PC-9 (cell line): ENCODE data around the gene ZNRF3. TPM values are rescaled to one million over a fixed set of nuclear protein-coding genes. Genes with fewer than 3 reads are reported as not detected.

Experiments used
- BruUV-seq: library from RNA; stranded (reverse); fragments of 400-500 nt; replicated peaks from 2 replicates; lab custom pipeline; 2021; lab: Mats Ljungman, UMichigan
- CTCF ChIA-PET: fragments of 300-600 bp; sonication (Branson Sonifier 250); formaldehyde crosslinking; loops from one replicate; lab custom pipeline; 2022; ENCODE audit warnings: antibody characterized with exemption; lab: Charles Lee
- POLR2A ChIA-PET: fragments of 300-600 bp; sonication (Branson Sonifier 250); formaldehyde crosslinking; loops from one replicate; lab custom pipeline; 2022; ENCODE audit warnings: antibody characterized with exemption; ENCODE audit not compliant: unreplicated experiment; lab: Charles Lee
- DNase-seq, 2 experiments: peaks; one replicate each; pipeline versions ENCODE4 v3.0.0 to v3.0.0-alpha.2; 2015 to 2022; ENCODE audit warnings: mixed read lengths in 1 of 2
- H2AFZ ChIP-seq: fragments of 200-600 bp; sonication (generic); 2 replicates; pipeline ENCODE4 v1.8.1; 2017; ENCODE audit warnings: antibody characterized with exemption
- H3F3A ChIP-seq: fragments of 200-600 bp; sonication (generic); 2 replicates; pipeline ENCODE4 v1.8.1; 2017; ENCODE audit warnings: antibody characterized with exemption, mild to moderate bottlenecking, low read depth; ENCODE audit not compliant: insufficient read depth
- H3K27ac ChIP-seq: fragments of 200-600 bp; sonication (generic); 2 replicates; pipeline ENCODE4 v1.6.1; 2016; ENCODE audit warnings: mixed run types
- H3K27me3 ChIP-seq: fragments of 200-600 bp; sonication (generic); 2 replicates; pipeline ENCODE4 v1.6.1; 2016; ENCODE audit warnings: low read depth, mixed run types; ENCODE audit not compliant: insufficient read depth
- H3K36me3 ChIP-seq: fragments of 200-600 bp; sonication (generic); 2 replicates; pipeline ENCODE4 v1.6.1; 2016; ENCODE audit warnings: low read depth, mixed run types
- H3K4me1 ChIP-seq: fragments of 200-600 bp; sonication (generic); replicated peaks from 2 replicates; pipeline ENCODE4 v1.6.1; 2016; ENCODE audit warnings: mixed run types; ENCODE audit not compliant: insufficient read depth
- H3K4me2 ChIP-seq: fragments of 200-600 bp; sonication (generic); 2 replicates; pipeline ENCODE4 v1.6.1; 2017; ENCODE audit warnings: mixed run types
- H3K4me3 ChIP-seq: fragments of 200-600 bp; sonication (generic); 2 replicates; pipeline ENCODE4 v1.6.1; 2016; ENCODE audit warnings: mixed run types
- H3K79me2 ChIP-seq: fragments of 200-600 bp; sonication (generic); 2 replicates; pipeline ENCODE4 v1.6.1; 2017; ENCODE audit warnings: low read depth, mixed run types
- H3K9me2 ChIP-seq: fragments of 200-600 bp; sonication (generic); 2 replicates; pipeline ENCODE4 v1.8.1; 2017; ENCODE audit warnings: mild to moderate bottlenecking; ENCODE audit not compliant: insufficient read depth
- H3K9me3 ChIP-seq: fragments of 200-600 bp; sonication (generic); 2 replicates; pipeline ENCODE4 v1.8.1; 2016; ENCODE audit warnings: low read depth; ENCODE audit not compliant: insufficient read depth
- H4K20me1 ChIP-seq: fragments of 200-600 bp; sonication (generic); 2 replicates; pipeline ENCODE4 v1.8.1; 2017; ENCODE audit not compliant: insufficient read depth
- EZH2 ChIP-seq: fragments of 200-600 bp; sonication (generic); IDR thresholded peaks from 2 replicates; pipeline ENCODE4 v1.8.0; 2017; ENCODE audit warnings: antibody characterized with exemption, low read depth
- intact Hi-C: fragments of 100-400 bp; cut with micrococcal nuclease; formaldehyde crosslinking; loops from one replicate; pipeline ENCODE4 v1.10.0; 2022; ENCODE audit not compliant: unreplicated experiment
- total RNA-seq: library from RNA; stranded (reverse); gene quantifications from 2 replicates; pipeline ENCODE4 v1.2.3, GENCODE V29; 2021
- TF ChIP-seq, protein P1 (sequence below): fragments of 200-600 bp; sonication (generic); conservative IDR thresholded peaks from 2 replicates; pipeline ENCODE4 v1.6.1; 2017; ENCODE audit warnings: mixed run types, antibody characterized with exemption, mild to moderate bottlenecking, moderate library complexity

Gene ZNRF3
- total RNA-seq, 1 experiment from 2014 or later: 5.2 TPM

GRCh38 chr22:29083933-29084591, 200.7 kb downstream of the ZNRF3 start:
- H3K4me1 ChIP-seq: peaks cover 7% of the 10 kb centered on the region
- no peaks in the 10 kb centered on the region for H3F3A ChIP-seq
- ChIA-PET CTCF (no interaction called here), POLR2A (no interaction called here)
- no peak overlapping the region for H3K4me3 ChIP-seq
- no peak overlapping the region for H3K27ac ChIP-seq
- no peak overlapping the region for H3K4me2 ChIP-seq
- H3K9me2 ChIP-seq: no peaks in the 10 kb centered on the region
- no peaks in the 10 kb centered on the region for H3K36me3 ChIP-seq
- BruUV-seq: no TSS peak
- H4K20me1 ChIP-seq: no peaks in the 10 kb centered on the region
- DNase-seq: no peak
- no peak overlapping the region for H2AFZ ChIP-seq
- no peaks in the 10 kb centered on the region for H3K79me2 ChIP-seq
- intact Hi-C loops: no loop called here
- H3K27me3 ChIP-seq: no peaks in the 10 kb centered on the region
- TF ChIP-seq, protein P1, sequence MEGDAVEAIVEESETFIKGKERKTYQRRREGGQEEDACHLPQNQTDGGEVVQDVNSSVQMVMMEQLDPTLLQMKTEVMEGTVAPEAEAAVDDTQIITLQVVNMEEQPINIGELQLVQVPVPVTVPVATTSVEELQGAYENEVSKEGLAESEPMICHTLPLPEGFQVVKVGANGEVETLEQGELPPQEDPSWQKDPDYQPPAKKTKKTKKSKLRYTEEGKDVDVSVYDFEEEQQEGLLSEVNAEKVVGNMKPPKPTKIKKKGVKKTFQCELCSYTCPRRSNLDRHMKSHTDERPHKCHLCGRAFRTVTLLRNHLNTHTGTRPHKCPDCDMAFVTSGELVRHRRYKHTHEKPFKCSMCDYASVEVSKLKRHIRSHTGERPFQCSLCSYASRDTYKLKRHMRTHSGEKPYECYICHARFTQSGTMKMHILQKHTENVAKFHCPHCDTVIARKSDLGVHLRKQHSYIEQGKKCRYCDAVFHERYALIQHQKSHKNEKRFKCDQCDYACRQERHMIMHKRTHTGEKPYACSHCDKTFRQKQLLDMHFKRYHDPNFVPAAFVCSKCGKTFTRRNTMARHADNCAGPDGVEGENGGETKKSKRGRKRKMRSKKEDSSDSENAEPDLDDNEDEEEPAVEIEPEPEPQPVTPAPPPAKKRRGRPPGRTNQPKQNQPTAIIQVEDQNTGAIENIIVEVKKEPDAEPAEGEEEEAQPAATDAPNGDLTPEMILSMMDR: no peak
- no peak for TF ChIP-seq EZH2
- no peaks in the 10 kb centered on the region for H3K9me3 ChIP-seq

DNA sequence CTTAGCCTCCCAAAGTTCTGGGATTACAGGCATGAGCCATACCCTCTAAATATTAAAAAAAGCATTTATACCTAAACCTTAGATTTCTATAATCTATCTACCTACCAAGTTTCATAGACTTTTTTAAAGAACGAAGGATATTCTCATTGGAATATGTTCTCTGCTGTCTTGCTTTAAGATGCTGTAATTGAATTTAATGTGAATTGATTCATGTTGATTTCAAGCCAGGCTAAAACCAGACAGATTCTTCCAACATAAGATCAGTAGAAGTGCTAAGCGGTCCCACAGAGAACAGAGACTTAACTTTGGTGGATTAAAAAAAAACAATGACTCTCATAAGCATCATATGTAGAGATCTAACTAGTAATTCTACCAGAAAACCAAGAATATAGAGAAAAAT, 203.6 kb downstream of the ZNRF3 start:
- Histone ChIP-seq H4K20me1 (no peaks in the 10 kb centered on the region), H2AFZ (no peak overlapping the region), H3K4me3 (no peak overlapping the region), H3K36me3 (no peaks in the 10 kb centered on the region), H3F3A (no peaks in the 10 kb centered on the region), H3K9me3 (no peaks in the 10 kb centered on the region), H3K79me2 (no peaks in the 10 kb centered on the region), H3K4me2 (no peak overlapping the region), H3K4me1 (no peaks in the 10 kb centered on the region), H3K27ac (no peak overlapping the region), H3K27me3 (no peaks in the 10 kb centered on the region), H3K9me2 (no peaks in the 10 kb centered on the region)
- CTCF ChIA-PET: no interaction called here
- POLR2A ChIA-PET: no interaction called here
- no peak for DNase-seq
- intact Hi-C loops: no loop called here
- no TSS peak for BruUV-seq
- TF ChIP-seq EZH2: no peak
- TF ChIP-seq, protein P1: no peak

- Histone ChIP-seq H3K9me2 (no peaks in the 10 kb centered on the region), H4K20me1 (no peaks in the 10 kb centered on the region), H3K9me3 (no peaks in the 10 kb centered on the region), H3K4me2 (no peak overlapping the region), H3K27me3 (no peaks in the 10 kb centered on the region), H3F3A (no peaks in the 10 kb centered on the region), H3K4me3 (no peak overlapping the region), H3K27ac (no peak overlapping the region), H3K4me1 (no peaks in the 10 kb centered on the region), H2AFZ (no peak overlapping the region), H3K36me3 (no peaks in the 10 kb centered on the region), H3K79me2 (no peaks in the 10 kb centered on the region)
- no peak for DNase-seq
- no TSS peak for BruUV-seq
- CTCF ChIA-PET: no interaction called here
- TF ChIP-seq, protein P1: no peak
- no peak for TF ChIP-seq EZH2
- intact Hi-C loops: no loop called here
- POLR2A ChIA-PET: interaction anchor here (0.6 kb wide), 1 partner anchor 12 kb away, joined by 4 read pairs; no protein-coding TSS in a partner anchor
Measured at GRCh38 chr22:29088809-29089208, 205.4 kb downstream of the ZNRF3 start.
